WTC11 (cell line): ENCODE measurements around the gene UBE2G1. TPM values are rescaled to one million over a fixed set of nuclear protein-coding genes. Genes with fewer than 3 reads are reported as not detected.

Experiments used
- AR ChIP-seq: fragments of 250-450 bp; sonication (Bioruptor Pico); IDR thresholded peaks from 2 replicates; pipeline ENCODE4 v1.9.0; 2021; ENCODE audit warnings: mild to moderate bottlenecking
- CBFB ChIP-seq: sonication (generic); formaldehyde crosslinking; IDR thresholded peaks from 2 replicates; pipeline ENCODE4 v1.8.1; 2022; ENCODE audit warnings: mild to moderate bottlenecking, low read depth, missing genetic modification reagents
- CDX4 ChIP-seq: fragments of 250-450 bp; sonication (Bioruptor Pico); IDR thresholded peaks from 2 replicates; pipeline ENCODE4 v1.9.0; 2021; ENCODE audit warnings: moderate library complexity, mild to moderate bottlenecking, inconsistent platforms, borderline replicate concordance
- E2F4 ChIP-seq: sonication (generic); formaldehyde crosslinking; IDR thresholded peaks from 2 replicates; pipeline ENCODE4 v1.8.1; 2022; ENCODE audit warnings: low read depth, mild to moderate bottlenecking, moderate library complexity, missing genetic modification reagents, borderline replicate concordance
- IRF2 ChIP-seq: sonication (generic); formaldehyde crosslinking; IDR thresholded peaks from 2 replicates; pipeline ENCODE4 v1.8.0; 2022; ENCODE audit warnings: low read depth, missing genetic modification reagents, borderline replicate concordance
- NFE2L1 ChIP-seq: sonication (generic); formaldehyde crosslinking; IDR thresholded peaks from 2 replicates; pipeline ENCODE4 v1.8.1; 2023; ENCODE audit warnings: missing genetic modification reagents
- PRDM15 ChIP-seq: sonication (generic); formaldehyde crosslinking; IDR thresholded peaks from 2 replicates; pipeline ENCODE4 v1.8.0; 2022; ENCODE audit warnings: missing genetic modification reagents
- SP1 ChIP-seq: sonication (generic); formaldehyde crosslinking; conservative IDR thresholded peaks from 2 replicates; pipeline ENCODE4 v1.8.1; 2022; ENCODE audit warnings: missing genetic modification reagents
- TP53 ChIP-seq: sonication (generic); formaldehyde crosslinking; IDR thresholded peaks from 2 replicates; pipeline ENCODE4 v1.8.1; 2023; ENCODE audit warnings: mild to moderate bottlenecking, missing genetic modification reagents
- ZBTB21 ChIP-seq: sonication (generic); formaldehyde crosslinking; IDR thresholded peaks from 2 replicates; pipeline ENCODE4 v1.8.1; 2023; ENCODE audit warnings: mild to moderate bottlenecking, missing genetic modification reagents, borderline replicate concordance
- ZNF512 ChIP-seq: sonication (generic); formaldehyde crosslinking; IDR thresholded peaks from 2 replicates; pipeline ENCODE4 v1.8.1; 2022; ENCODE audit warnings: missing genetic modification reagents, borderline replicate concordance
- total RNA-seq: library from RNA; stranded (reverse); gene quantifications from 3 replicates; pipeline ENCODE4 v1.2.3, GENCODE V29; 2021
- TF ChIP-seq, protein P1 (sequence below): sonication (generic); formaldehyde crosslinking; IDR thresholded peaks from 2 replicates; pipeline ENCODE4 v1.8.0; 2022; ENCODE audit warnings: mild to moderate bottlenecking, missing genetic modification reagents
- TF ChIP-seq, protein P2 (sequence below): sonication (generic); formaldehyde crosslinking; IDR thresholded peaks from 2 replicates; pipeline ENCODE4 v1.8.1; 2023; ENCODE audit warnings: mild to moderate bottlenecking, missing genetic modification reagents
- TF ChIP-seq, protein P3 (sequence below): sonication (generic); formaldehyde crosslinking; IDR thresholded peaks from 2 replicates; pipeline ENCODE4 v1.8.0; 2022; ENCODE audit warnings: mild to moderate bottlenecking, missing genetic modification reagents
- TF ChIP-seq, protein P4 (sequence below): fragments of 250-450 bp; sonication (Bioruptor Pico); IDR thresholded peaks from 2 replicates; pipeline ENCODE4 v2.1.2; 2022; ENCODE audit warnings: mild to moderate bottlenecking, moderate library complexity

The UBE2G1 gene
- total RNA-seq, 1 experiment from 2014 or later, result 177 TPM

DNA sequence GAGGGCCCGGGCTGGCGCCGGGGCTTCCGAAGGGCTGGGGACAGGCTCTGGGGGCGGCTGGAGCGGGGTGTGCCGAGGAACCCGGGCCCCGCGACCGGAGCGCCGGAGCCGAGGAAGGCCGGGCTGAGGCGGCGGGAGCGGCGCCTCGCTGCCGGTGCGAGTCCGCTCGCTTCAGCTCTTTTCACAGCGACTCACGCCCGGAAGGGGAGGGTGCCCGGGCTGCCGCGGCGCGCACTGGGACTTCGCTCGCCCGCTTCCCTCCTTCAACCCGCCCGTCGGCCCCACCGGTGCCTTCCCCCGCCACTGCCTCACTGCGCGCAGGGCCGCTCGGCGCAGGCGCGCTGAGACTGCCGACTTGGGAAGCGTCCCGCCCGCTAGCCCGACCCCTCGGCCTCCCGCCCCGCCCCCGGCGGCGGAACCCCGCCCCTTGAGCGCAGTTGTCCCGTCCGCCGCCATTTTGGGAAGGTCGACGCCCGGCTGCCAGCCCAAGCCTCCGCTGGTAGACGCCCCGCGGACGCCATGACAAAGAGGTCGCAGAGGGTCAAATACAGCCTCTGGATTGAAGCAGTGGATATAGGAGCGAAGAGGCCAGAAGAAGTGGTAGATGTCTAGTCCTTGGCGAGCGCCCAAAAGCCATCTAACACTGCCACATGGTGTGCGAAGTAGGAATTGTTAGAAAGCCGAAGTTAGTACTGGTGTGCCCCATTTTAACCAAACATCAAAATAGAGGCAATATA, at the start of gene UBE2G1 (continued):
- TF ChIP-seq, protein P1, sequence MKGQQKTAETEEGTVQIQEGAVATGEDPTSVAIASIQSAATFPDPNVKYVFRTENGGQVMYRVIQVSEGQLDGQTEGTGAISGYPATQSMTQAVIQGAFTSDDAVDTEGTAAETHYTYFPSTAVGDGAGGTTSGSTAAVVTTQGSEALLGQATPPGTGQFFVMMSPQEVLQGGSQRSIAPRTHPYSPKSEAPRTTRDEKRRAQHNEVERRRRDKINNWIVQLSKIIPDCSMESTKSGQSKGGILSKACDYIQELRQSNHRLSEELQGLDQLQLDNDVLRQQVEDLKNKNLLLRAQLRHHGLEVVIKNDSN (CRISPR knock-in tag), result no peak; the same call in 1 of the 2 replicates
- TF ChIP-seq AR (CRISPR knock-in tag) (no peak), PRDM15 (CRISPR knock-in tag) (peak; percentile 73), NFE2L1 (CRISPR knock-in tag) (peak; percentile 63; the same call in 1 of the 2 replicates), ZBTB21 (CRISPR knock-in tag) (no peak), SP1 (peak; percentile 86), TP53 (no peak; the same call in 1 of the 2 replicates), E2F4 (CRISPR knock-in tag) (peak; percentile 66; the same call in 1 of the 2 replicates), CBFB (peak; percentile 25; the same call in 1 of the 2 replicates), IRF2 (CRISPR knock-in tag) (no peak), CDX4 (CRISPR knock-in tag) (no peak), ZNF512 (CRISPR knock-in tag) (0 out of 2 replicates have a peak, but pooled peaks have one; percentile 50)
- TF ChIP-seq, protein P2, sequence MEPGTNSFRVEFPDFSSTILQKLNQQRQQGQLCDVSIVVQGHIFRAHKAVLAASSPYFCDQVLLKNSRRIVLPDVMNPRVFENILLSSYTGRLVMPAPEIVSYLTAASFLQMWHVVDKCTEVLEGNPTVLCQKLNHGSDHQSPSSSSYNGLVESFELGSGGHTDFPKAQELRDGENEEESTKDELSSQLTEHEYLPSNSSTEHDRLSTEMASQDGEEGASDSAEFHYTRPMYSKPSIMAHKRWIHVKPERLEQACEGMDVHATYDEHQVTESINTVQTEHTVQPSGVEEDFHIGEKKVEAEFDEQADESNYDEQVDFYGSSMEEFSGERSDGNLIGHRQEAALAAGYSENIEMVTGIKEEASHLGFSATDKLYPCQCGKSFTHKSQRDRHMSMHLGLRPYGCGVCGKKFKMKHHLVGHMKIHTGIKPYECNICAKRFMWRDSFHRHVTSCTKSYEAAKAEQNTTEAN (CRISPR knock-in tag), result peak; percentile 71; the same call in 1 of the 2 replicates
- TF ChIP-seq, protein P3, sequence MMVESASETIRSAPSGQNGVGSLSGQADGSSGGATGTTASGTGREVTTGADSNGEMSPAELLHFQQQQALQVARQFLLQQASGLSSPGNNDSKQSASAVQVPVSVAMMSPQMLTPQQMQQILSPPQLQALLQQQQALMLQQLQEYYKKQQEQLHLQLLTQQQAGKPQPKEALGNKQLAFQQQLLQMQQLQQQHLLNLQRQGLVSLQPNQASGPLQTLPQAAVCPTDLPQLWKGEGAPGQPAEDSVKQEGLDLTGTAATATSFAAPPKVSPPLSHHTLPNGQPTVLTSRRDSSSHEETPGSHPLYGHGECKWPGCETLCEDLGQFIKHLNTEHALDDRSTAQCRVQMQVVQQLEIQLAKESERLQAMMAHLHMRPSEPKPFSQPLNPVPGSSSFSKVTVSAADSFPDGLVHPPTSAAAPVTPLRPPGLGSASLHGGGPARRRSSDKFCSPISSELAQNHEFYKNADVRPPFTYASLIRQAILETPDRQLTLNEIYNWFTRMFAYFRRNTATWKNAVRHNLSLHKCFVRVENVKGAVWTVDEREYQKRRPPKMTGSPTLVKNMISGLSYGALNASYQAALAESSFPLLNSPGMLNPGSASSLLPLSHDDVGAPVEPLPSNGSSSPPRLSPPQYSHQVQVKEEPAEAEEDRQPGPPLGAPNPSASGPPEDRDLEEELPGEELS (CRISPR knock-in tag), result peak; percentile 41; the same call in 1 of the 2 replicates
- TF ChIP-seq, protein P4, sequence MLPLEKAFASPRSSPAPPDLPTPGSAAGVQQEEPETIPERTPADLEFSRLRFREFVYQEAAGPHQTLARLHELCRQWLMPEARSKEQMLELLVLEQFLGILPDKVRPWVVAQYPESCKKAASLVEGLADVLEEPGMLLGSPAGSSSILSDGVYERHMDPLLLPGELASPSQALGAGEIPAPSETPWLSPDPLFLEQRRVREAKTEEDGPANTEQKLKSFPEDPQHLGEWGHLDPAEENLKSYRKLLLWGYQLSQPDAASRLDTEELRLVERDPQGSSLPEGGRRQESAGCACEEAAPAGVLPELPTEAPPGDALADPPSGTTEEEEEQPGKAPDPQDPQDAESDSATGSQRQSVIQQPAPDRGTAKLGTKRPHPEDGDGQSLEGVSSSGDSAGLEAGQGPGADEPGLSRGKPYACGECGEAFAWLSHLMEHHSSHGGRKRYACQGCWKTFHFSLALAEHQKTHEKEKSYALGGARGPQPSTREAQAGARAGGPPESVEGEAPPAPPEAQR (CRISPR knock-in tag), result no peak
